ENCODE data around the gene CTU2. TPM values are rescaled to one million over a fixed set of nuclear protein-coding genes. Genes with fewer than 3 reads are reported as not detected.

CTU2 gene
- total RNA-seq, 1 donor from 2014 or later = 13.1 TPM

DNA sequence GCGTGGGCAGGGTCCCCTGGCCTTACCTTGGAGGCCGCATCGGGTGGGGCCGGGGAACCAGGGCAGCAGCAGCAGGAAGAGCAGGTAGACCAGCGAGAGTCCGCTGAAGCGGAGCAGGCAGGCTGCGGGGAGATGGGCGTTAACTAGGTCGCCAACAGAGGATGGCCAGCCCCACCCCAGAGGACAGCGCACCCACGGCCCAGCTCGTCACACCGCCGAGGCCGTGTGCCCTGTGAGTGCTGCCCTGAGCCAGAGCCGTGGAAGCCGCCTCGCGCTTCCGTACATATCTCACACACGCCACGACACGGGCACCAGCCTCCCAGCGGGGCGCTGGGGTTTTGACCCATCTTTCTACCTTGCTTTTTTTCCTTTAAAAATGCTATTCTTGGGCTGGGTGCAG, 43.1 kb downstream of the CTU2 start:
- H3K27ac ChIP-seq (replicated peaks) = no peak overlapping the region
- TF ChIP-seq, protein P1, sequence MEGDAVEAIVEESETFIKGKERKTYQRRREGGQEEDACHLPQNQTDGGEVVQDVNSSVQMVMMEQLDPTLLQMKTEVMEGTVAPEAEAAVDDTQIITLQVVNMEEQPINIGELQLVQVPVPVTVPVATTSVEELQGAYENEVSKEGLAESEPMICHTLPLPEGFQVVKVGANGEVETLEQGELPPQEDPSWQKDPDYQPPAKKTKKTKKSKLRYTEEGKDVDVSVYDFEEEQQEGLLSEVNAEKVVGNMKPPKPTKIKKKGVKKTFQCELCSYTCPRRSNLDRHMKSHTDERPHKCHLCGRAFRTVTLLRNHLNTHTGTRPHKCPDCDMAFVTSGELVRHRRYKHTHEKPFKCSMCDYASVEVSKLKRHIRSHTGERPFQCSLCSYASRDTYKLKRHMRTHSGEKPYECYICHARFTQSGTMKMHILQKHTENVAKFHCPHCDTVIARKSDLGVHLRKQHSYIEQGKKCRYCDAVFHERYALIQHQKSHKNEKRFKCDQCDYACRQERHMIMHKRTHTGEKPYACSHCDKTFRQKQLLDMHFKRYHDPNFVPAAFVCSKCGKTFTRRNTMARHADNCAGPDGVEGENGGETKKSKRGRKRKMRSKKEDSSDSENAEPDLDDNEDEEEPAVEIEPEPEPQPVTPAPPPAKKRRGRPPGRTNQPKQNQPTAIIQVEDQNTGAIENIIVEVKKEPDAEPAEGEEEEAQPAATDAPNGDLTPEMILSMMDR (IDR thresholded peaks at IDR 0.05; ENCODE audit: borderline replicate concordance) = no peak
- H3K4me3 ChIP-seq = no peak overlapping the region
- intact Hi-C loops (cut with micrococcal nuclease) = no loop called here
- peaks cover 31% of the 10 kb centered on the region for H3K4me1 ChIP-seq
- H3K9me3 ChIP-seq (replicated peaks) = no peaks in the 10 kb centered on the region
- no peaks in the 10 kb centered on the region for H3K27me3 ChIP-seq (ENCODE audit: low read depth)
- no peak for DNase-seq
- H3K36me3 ChIP-seq = no peaks in the 10 kb centered on the region

DNA sequence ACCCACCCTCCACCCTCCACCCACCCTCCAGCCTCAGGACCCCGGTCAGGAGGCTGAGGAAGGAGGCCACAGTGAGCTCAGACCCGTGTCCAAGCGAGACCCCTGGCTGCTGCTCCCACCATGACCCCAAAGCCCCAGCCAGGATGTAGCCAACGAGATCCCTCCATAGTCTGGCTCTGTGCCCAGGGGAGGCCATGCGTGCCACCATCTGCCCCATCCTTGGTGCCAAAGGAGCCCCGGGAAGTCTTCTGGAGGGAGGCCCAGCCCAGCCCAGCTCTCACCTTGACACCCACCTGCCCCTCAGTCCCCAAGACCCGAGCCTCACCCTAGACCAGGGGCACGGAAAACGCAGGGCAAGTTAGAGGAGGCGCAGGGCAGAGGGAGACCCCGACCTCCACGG, 44.6 kb downstream of the CTU2 start:
- Histone ChIP-seq H3K36me3 (no peaks in the 10 kb centered on the region), H3K4me1 (peaks cover 16% of the 10 kb centered on the region), H3K27ac (replicated peaks) (no peak overlapping the region)

DNA sequence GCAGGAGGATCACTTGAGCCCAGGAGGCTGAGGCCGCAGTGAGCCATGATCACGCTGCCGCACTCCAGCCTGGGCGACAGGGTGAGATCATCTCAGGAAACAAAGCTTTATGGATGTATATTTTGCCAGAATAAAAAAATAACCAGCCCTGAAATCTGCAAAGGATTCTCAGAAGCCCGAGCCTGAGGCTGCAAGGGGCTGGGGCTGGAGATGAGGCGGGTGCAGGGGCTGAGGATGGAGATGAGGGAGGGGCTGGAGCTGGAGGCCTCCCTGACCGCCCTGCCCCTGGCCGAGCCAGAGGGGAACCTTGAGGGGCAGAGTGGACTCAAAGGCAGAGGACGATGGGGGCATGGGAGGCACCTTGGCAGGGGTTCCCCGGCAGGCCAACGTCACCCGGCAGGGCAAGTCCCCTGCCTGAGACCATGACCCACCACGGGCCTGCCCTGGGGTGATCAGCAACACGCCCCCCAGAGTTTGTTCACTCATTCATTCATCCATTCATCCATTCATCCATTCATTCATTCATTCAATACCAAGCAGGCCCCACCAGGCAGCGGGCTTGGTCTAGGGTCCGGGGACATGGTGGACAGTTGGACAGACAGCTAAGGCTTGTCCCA, 46.2 kb downstream of the CTU2 start:
- Histone ChIP-seq H3K9me3 (replicated peaks) (no peaks in the 10 kb centered on the region), H3K27ac (replicated peaks) (no peak overlapping the region), H3K4me3 (no peak overlapping the region), H3K36me3 (no peaks in the 10 kb centered on the region), H3K27me3 (ENCODE audit: low read depth) (no peaks in the 10 kb centered on the region), H3K4me1 (no peaks in the 10 kb centered on the region)
- TF ChIP-seq, protein P1 (IDR thresholded peaks at IDR 0.05; ENCODE audit: borderline replicate concordance) = no peak
- intact Hi-C loops (cut with micrococcal nuclease) = no loop called here
- DNase-seq = no peak

More for the DNA sequence above, 44.6 kb downstream of the CTU2 start:
- no peak overlapping the region for H3K4me3 ChIP-seq
- intact Hi-C loops (cut with micrococcal nuclease) = no loop called here
- TF ChIP-seq, protein P1 (IDR thresholded peaks at IDR 0.05; ENCODE audit: borderline replicate concordance) = no peak
- no peak for DNase-seq
- H3K27me3 ChIP-seq (ENCODE audit: low read depth) = no peaks in the 10 kb centered on the region
- no peaks in the 10 kb centered on the region for H3K9me3 ChIP-seq (replicated peaks)

DNA sequence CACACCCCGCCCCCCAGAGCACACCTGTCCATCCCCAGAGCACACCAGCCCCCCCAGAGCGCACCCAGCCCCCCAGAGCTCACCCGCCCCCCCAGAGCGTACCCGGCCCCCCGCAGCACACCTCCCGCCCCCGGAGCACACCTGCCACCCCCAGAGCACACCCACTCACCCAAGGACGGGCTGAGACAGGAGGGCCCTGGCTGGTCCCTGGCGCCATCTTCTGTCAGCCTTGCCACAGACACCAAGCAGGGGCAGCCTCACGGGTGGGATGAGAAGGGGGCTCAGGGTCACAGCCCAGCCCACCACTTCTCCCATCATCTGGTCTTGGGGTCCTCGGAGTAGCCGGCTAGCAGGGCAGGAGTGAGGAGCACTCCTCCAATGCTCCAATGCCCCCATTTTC, 46.9 kb downstream of the CTU2 start:
- H3K4me1 ChIP-seq = no peaks in the 10 kb centered on the region
- DNase-seq = no peak
- H3K4me3 ChIP-seq = no peak overlapping the region
- no peak overlapping the region for H3K27ac ChIP-seq (replicated peaks)
- no peaks in the 10 kb centered on the region for H3K36me3 ChIP-seq
- intact Hi-C loops (cut with micrococcal nuclease) = no loop called here
- H3K27me3 ChIP-seq (ENCODE audit: low read depth) = no peaks in the 10 kb centered on the region
- H3K9me3 ChIP-seq (replicated peaks) = peaks cover under 1% of the 10 kb centered on the region
- TF ChIP-seq, protein P1 (IDR thresholded peaks at IDR 0.05; ENCODE audit: borderline replicate concordance) = no peak

DNA sequence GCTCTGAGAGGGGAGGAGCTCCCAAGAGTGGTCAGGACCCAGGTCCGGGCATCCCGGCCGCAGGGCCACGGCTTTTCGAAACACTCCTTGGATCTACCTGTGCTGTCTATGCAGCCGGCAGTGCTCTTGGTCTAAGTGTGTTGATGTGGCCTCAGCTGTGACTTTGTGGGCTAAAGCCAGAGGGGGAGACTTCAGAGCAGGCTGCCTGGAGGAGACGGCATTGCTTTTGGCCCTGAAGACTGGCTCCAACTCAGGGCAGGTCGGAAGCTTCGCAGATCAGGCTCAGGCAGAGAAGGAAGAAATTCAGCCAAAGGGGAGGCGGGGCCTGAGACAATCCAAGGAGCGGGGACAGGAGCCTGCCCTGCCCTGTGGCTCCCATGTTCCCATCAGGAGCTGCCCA, 47.3 kb downstream of the CTU2 start:
- intact Hi-C loops (cut with micrococcal nuclease) = no loop called here
- no peak for DNase-seq
- Histone ChIP-seq H3K9me3 (replicated peaks) (peaks cover 5% of the 10 kb centered on the region), H3K27ac (replicated peaks) (no peak overlapping the region), H3K36me3 (no peaks in the 10 kb centered on the region), H3K4me3 (no peak overlapping the region), H3K4me1 (peaks cover 2% of the 10 kb centered on the region), H3K27me3 (ENCODE audit: low read depth) (no peaks in the 10 kb centered on the region)
- TF ChIP-seq, protein P1 (IDR thresholded peaks at IDR 0.05; ENCODE audit: borderline replicate concordance) = no peak

All from left ventricle myocardium inferior (tissue), 1 donor.